ENCODE data around the gene CAPZB.

The CAPZB gene

DNA sequence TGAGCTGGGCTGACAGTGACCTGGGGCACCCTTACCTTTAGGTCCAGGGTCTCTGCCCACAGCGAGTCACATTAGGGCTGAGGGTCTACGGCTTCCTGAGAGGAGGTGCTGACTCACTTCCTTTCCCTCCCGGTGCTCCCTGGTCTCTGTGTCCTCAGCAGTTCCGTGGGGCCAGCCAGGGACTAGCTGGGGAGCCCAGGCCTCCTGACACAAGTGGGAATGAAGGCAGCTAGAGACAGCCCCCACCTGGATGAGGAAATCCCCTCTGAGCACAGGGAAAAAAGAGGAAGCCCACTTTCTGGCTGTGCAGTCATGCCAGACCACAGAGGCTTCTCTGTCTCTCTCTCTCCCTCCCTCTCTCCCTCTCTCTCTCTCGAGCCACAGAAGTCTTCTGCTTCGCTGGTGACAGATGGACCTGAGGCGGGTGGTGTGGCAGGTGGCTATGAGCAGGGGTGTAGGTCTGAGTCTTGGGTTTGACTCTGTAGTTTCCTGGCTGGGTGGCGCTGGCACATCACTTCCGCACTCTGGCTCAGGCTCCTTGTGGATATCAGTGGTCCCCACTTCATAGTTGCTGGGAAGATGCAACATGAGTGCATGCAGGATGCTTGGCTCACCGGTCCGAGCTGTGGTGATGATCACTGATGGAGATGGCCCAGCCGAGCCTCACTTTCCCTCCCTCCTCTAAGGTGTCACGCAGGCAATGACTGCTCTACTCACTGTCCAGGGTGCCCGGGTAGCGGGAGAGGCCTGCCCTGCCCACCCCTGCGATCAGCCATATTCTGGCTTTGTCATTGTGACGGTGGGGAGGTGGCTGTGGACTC, 169.8 kb downstream of the CAPZB start:
- no peak overlapping the region for H3K4me3 ChIP-seq (ENCODE audit: low read depth, low read length)
- in situ Hi-C loops (cut with HindIII; ENCODE audit: low sequenced_read_pairs): no loop called here

DNA sequence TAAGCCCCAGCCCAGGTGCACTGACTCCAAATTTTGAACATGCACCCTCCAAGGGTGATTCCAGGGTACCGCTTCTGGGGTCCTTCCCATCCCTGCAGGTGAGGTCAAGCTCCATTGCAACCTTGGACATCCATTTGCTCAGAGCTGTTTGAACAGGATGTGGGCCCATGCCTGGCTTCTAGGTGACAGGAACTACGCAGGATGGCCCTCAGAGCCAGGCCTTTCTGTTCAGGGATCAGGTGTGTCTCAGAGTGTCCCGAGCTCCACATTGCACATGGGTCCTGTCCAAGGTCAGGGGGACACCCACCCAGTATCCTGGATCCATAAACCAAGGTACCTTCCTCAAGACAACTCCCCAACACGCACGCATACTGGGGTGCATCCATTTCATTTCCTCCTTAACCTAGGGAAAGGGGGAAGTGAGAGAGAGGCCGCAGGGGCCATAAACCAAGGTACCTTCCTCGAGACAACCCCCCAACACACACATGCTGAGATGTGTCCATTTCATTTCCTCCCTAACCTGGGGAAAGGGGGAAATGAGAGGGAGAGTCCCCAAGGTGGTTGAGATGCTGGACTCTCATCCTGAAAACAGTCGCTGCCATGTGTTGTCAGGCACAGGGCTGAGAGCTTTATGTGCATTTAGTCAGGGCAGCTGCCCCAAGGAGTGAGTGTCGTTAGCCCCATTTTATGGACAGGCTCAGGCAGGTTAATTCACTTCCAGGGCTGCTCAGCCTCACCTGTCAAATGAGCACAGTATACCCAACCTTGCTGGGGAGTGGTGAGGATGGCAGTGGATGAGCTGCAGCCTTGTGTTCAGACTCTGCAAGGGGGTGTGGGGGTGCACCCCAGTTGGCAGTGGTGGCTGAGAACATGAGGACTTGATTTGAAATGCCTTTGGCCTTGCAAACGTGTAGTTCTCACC, 171.1 kb downstream of the CAPZB start:
- in situ Hi-C loops (cut with HindIII; ENCODE audit: low sequenced_read_pairs): no loop called here
- TF ChIP-seq, protein P1, sequence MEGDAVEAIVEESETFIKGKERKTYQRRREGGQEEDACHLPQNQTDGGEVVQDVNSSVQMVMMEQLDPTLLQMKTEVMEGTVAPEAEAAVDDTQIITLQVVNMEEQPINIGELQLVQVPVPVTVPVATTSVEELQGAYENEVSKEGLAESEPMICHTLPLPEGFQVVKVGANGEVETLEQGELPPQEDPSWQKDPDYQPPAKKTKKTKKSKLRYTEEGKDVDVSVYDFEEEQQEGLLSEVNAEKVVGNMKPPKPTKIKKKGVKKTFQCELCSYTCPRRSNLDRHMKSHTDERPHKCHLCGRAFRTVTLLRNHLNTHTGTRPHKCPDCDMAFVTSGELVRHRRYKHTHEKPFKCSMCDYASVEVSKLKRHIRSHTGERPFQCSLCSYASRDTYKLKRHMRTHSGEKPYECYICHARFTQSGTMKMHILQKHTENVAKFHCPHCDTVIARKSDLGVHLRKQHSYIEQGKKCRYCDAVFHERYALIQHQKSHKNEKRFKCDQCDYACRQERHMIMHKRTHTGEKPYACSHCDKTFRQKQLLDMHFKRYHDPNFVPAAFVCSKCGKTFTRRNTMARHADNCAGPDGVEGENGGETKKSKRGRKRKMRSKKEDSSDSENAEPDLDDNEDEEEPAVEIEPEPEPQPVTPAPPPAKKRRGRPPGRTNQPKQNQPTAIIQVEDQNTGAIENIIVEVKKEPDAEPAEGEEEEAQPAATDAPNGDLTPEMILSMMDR (IDR thresholded peaks at IDR 0.05; ENCODE audit: low read depth, low read length): no peak
- DNase-seq (ENCODE audit: low read depth, low spot score): no peak
- no peak overlapping the region for H3K4me3 ChIP-seq (ENCODE audit: low read depth, low read length)

More for the DNA sequence above, 169.8 kb downstream of the CAPZB start:
- TF ChIP-seq, protein P1 (IDR thresholded peaks at IDR 0.05; ENCODE audit: low read depth, low read length): no peak
- no peak for DNase-seq (ENCODE audit: low read depth, low spot score)

DNA sequence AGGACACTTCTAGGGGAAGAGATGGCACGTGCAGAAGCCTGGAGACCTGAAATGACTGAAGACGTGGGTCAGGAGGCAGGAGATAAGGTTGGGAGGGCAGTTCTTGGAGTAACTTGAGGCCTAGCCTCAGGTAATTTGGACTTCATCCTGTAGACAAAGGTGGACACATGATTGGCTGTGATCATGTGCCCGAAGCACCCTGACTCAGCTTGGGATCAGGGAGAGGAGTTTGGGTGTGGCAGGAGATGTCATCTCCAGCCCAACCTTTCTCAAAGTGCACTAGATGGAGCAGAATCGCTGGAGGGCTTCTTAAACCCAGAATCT, 171.7 kb downstream of the CAPZB start:
- in situ Hi-C loops (cut with HindIII; ENCODE audit: low sequenced_read_pairs): no loop called here
- no peak overlapping the region for H3K4me3 ChIP-seq (ENCODE audit: low read depth, low read length)

DNA sequence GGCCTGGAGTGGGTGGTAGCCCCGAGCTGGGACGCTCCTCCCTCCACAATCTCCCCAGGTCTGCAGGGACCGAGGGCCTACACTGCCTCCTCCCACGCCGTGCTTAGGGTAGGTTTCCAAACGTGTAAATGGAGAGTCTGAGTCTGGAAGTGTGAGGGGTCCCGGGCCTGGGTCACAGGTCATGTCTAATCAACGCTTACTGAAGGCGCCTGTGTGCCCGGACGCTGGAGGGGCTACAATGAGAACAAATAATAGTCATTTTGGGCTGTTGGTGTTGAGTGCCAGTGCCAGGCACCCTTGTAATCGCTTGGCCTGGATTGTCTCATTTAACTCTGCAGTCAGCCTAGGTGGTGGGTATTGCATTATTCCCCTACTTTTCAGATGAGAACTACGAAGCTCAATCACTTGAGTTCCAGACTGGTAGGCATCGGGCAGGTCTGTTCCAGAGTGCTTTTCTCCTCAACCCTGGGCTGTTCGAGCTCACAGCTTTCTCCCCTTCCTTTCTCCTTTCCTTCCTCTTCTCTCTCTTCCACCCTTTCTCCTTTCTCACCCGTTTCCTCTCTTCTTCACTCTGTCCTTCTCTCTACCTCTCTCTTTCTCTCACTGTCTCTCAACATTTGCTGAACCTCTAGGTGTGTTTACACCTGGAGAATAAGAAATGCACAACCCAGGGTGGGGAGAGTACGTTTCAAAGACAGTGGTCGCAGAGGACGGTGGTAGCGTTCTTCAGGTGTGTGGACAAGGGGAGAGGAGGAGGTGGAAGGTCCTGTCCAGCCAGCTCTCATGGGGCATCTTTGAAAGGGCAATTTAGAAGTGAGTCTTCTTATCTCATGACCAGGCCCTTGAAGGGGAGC, 172.3 kb downstream of the CAPZB start:
- TF ChIP-seq, protein P1 (IDR thresholded peaks at IDR 0.05; ENCODE audit: low read depth, low read length): no peak
- H3K4me3 ChIP-seq (ENCODE audit: low read depth, low read length): peak overlapping the region; percentile 67
- no peak for DNase-seq (ENCODE audit: low read depth, low spot score)
- in situ Hi-C loops (cut with HindIII; ENCODE audit: low sequenced_read_pairs): no loop called here

More for the DNA sequence above, 171.7 kb downstream of the CAPZB start:
- TF ChIP-seq, protein P1 (IDR thresholded peaks at IDR 0.05; ENCODE audit: low read depth, low read length): no peak
- no peak for DNase-seq (ENCODE audit: low read depth, low spot score)

DNA sequence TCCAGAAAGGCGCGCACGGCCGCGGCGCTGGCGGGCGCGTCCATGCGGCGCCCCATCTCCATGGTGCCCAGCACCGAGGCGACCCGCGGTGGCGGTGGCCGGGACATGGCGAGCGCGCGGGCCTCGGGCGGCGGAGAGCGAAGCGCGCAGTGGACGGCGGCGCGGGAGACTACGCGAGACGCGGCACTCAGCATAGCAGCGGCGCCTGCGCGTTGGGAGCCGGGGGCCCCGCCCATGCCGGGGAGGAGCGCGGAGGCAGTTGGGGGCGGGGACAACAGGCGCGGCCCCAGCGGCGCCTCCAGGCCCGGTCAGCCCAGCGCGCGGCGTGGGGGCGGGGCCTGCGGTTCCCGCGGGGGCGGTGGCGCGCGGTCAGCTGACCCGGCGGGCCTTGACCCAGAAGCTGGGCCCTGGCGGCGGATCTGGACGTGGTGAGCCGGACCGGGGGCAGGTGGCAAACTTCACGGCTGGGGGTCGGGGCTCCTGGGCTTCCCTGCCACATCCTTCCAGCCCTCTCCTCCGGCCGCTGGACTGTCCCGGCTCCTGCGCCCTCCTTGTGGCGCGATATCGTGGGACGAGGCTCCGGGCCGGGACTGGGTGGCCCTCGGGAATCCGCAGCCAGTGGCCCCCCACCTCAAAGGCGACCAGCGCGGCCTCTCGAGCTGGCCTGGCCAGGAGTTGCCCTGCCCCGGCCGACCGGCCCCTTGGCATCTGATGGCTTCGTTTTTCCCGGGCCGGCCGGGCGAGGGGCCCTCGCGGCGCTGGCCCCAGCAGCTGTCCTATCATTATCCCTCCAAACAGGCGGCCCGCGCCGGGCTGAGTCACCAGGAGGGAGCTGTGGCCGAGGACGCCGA, 173.2 kb downstream of the CAPZB start, which contains the start of the genes AKR7A2 and SLC66A1:
Gene AKR7A2 (minus strand): TSS at position 214 of the 851 bp plus-strand sequence. CDS start 20 bp downstream, at position 194.
Gene SLC66A1 (plus strand): TSS at position 396 of the 851 bp plus-strand sequence. CDS start 5,352 bp downstream, outside the sequence.
- H3K4me3 ChIP-seq (ENCODE audit: low read depth, low read length): peak within 1 kb of the TSS; percentile 74
- TF ChIP-seq, protein P1 (IDR thresholded peaks at IDR 0.05; ENCODE audit: low read depth, low read length): no peak
- DNase-seq (ENCODE audit: low read depth, low spot score): peak; percentile 90
- in situ Hi-C loops (cut with HindIII; ENCODE audit: low sequenced_read_pairs): no loop called here

Data from astrocyte of the spinal cord (primary cell).